ENCODE data around the gene CARD10.

Gene CARD10

GRCh38 chr22:37442135-37442534, 77.1 kb downstream of the CARD10 start:
- DNase-seq (ENCODE audit: low read depth): no peak
- H3K4me3 ChIP-seq (ENCODE audit: low read depth, low read length): no peak overlapping the region
- no peak for TF ChIP-seq MYC (IDR thresholded peaks at IDR 0.05; ENCODE audit: low read depth, low read length)
- TF ChIP-seq MAX (IDR thresholded peaks at IDR 0.05; ENCODE audit: low read depth, low read length): no peak
- no peak for TF ChIP-seq CTCF (IDR thresholded peaks at IDR 0.05; ENCODE audit: low read depth, low read length)
- no peak for TF ChIP-seq POLR2A (IDR thresholded peaks at IDR 0.05; ENCODE audit: extremely low read depth, insufficient read length)

- TF ChIP-seq POLR2A (IDR thresholded peaks at IDR 0.05; ENCODE audit: extremely low read depth, insufficient read length) (no peak), MAX (IDR thresholded peaks at IDR 0.05; ENCODE audit: low read depth, low read length) (no peak), CTCF (IDR thresholded peaks at IDR 0.05; ENCODE audit: low read depth, low read length) (no peak), MYC (IDR thresholded peaks at IDR 0.05; ENCODE audit: low read depth, low read length) (no peak)
- H3K4me3 ChIP-seq (ENCODE audit: low read depth, low read length): no peak overlapping the region
- no peak for DNase-seq (ENCODE audit: low read depth)
These were observed 78.3 kb downstream of the CARD10 start for GRCh38 chr22:37440875-37441274.
